Activated CD4-positive, CD25-positive, alpha-beta regulatory T cell treated with anti-CD3 and anti-CD28 coated beads, Interleukin-2, amount 50 U/mL, for 72 hours (primary cell): Measurements from ENCODE around the gene RFX7.
"Not testable (repeated sequence)": the region's sequence is repeated elsewhere in the genome, so short reads cannot be mapped to it uniquely, and the experiment has no call there.

Source experiments
- DNase-seq: peaks from one replicate; pipeline ENCODE4 v3.0.0; 2021

RFX7 gene

GRCh38 chr15:56203312-56203922 is 40.3 kb downstream of the RFX7 start:
- not testable (repeated sequence) for DNase-seq

DNA sequence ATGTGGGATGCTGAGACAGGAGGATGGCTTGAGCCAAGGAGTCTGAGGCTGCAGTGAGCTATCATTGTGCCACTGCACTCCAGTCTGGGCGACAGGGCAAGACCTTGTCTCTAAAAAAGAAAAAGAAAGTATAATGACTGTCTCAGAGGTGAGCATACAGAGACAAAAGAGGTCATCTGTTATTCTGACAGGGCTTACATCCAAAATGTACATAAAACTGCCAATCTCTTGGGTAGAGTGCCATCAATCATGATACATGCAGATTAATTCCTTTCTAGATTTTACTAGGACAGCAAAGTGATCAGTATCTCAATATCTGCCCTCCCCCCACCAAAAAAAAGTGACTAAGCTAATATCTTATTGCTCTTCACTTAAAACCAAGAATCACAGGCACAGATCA is 41.0 kb downstream of the RFX7 start:
- DNase-seq = no peak

GRCh38 chr15:56199038-56199437 is 44.6 kb downstream of the RFX7 start:
- DNase-seq = no peak

DNA sequence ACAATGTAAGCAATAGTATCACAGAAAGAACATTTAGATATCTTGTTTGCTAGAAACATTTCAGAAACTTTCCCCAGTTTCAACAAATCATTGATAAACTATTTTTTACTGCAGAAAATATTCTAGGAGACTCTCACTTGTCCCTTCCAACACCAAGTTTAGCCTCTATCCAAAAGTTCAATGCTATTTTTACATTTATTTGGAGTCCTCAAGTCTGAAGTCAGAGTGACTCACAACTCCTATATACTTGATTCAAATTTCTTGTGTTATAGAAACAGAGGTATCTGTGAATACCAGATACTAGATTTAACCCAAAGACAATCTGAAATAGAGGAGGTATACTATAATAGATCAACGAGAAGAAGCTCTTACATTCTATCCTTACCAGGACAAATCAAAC is 49.6 kb downstream of the RFX7 start:
- DNase-seq = no peak

- no peak for DNase-seq
These were observed 50.8 kb downstream of the RFX7 start for GRCh38 chr15:56192659-56193442.

DNA sequence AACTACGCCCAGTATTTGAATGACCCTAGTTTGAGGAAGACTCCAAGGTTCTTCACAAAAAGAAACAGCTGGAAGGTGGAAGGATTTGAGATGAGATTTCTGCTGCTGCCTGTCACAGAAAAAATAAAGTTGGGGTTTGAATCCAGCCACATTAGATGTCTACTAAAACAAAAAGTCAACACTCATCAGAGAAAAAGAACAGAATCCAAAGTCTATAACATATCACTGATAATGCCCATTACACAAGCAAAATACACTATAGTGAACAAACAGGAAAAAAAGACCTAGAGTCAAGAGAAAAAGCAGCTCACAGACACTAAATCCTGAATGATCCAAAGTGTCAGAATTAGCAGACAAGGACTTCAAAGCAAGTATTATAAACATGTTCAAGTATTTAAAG is 56.0 kb downstream of the RFX7 start:
- DNase-seq = no peak

- DNase-seq = no peak
These were observed 57.7 kb downstream of the RFX7 start for GRCh38 chr15:56185980-56186379.

DNA sequence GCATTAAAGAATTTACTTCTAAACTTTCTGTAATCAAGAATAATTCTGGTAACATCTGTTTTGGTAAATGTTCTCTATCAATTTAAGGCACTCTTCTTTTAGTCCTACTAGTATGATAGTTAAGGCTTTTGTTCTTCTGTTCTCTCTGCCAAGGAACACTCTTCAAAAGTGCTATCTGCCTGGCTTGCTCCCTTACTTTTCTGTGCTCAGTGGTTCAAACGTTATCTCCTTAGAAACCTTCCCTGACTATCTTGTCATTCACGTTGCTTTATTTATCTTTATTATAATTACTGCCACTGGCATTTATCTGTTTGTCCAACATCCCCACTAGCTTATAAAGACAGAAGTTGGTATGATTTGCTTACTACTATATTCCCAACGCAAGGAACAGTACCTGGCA is 59.2 kb downstream of the RFX7 start:
- no peak for DNase-seq

GRCh38 chr15:56180851-56181250 is 62.8 kb downstream of the RFX7 start:
- DNase-seq = no peak

DNA sequence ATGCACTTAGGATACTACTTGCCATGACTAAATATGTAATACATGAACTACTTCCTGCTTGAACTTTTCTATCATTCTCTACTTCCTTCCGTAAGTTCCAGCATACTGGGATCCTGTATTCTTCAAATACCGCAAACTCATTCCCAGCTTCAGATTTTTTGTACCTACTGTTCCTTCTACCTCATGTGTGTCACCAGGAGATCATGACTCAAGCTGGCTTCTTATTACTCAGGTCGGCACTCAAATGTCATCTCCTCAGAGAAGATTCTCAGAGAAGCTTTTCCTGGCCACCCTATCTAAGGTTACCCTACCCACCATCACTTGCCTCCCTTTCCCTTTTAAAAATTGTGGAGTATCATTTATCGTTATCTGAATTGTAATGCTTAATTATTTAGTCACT is 66.7 kb downstream of the RFX7 start:
- no peak for DNase-seq

DNA sequence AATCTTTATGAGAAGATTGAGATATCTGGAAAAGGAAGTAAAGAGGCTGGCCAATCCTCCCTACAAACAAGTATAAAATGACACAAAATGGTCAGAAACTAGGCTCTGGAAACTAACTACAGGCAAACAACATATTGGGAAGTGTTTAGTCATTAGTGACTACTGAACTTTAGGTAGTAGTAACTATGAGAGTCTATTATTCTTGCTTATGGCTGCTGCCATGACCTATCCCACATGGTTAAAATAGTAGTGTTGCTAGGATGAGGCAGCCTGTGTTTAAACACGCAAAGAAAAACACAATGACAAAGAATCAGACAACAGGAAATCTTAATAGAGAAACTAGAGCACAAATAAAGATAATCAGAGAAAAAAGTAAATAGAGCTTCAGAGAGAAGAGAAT is 67.9 kb downstream of the RFX7 start:
- no peak for DNase-seq

GRCh38 chr15:56174649-56175048 is 69.0 kb downstream of the RFX7 start:
- DNase-seq = no peak

DNA sequence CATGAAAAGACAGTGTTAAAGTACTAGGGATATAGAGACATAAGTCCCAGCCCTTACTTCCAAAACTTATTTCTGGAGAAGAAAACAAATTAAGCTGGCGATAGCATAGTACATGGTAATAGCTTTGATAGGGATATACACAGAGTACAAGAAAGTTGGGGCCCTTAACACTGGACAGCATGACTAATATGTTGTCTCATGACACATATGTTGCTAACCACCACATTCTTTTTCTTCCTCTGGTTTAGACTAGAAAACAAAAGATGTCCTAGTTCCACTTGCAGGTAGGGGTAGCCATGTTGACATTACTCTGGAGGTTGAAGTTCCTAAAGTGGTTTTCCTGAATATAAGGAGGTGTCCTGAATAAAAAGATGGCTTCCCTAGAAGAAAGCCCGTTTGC is 75.3 kb downstream of the RFX7 start:
- no peak for DNase-seq

GRCh38 chr15:56165234-56165633 is 78.4 kb downstream of the RFX7 start:
- DNase-seq = no peak

- DNase-seq = no peak
These were observed 82.7 kb downstream of the RFX7 start for GRCh38 chr15:56160966-56161365.

DNA sequence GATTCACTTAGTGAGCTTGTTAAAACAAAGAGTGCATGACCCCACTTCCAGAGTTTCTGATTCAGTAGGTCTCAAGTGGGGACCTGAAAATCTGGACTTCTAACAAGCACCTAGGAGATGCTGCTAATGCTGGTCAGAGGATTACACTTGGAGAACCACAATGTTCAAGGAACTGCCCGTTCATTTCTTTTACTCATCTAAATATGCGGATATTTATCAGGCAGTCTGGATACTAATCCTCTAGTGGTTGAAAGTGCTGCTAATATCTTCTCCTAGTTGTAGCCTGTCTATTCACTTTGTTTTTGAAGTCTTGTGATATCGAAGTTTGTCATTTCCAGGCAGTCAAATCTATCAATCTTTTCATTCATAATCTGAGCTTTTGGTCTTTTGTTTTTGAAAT is 86.8 kb downstream of the RFX7 start:
- DNase-seq = no peak

GRCh38 chr15:56155278-56155677 is 88.4 kb downstream of the RFX7 start:
- DNase-seq = not testable (repeated sequence)

DNA sequence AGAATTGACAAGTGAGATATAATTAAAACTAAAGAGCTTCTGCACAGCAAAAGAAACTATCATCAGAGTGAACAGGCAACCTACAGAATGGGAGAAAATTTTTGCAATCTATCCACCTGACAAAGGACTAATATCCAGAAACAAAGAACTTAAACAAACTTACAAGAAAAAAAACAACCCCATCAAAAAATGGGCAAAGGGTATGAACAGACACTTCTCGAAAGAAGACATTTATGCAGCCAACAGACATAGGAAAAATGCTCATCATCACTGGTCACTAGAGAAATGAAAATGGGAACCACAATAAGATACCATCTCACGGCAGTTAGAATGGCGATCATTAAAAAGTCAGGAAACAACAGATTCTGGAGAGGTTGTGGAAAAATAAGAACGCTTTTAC is 88.9 kb downstream of the RFX7 start:
- not testable (repeated sequence) for DNase-seq

DNA sequence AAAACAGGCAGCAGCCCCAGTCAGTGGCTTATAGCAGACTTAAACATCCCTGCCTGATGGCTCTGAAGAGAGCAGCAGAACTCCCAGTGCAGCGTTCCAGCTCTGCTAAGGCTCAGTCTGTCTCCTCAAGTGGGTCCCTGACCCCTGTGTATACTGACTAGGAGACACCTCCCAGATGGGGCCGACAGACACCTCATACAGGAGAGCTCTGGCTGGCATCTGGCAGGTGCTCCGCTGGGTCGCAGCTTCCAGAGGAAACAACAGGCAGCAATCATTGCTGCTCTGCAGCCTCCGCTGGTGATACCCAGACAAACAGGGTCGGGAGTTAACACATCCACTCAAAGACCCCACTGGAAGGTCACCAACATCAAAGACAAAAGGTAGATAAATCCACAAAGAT is 93.5 kb downstream of the RFX7 start:
- no peak for DNase-seq

- DNase-seq = no peak
These were observed 95.6 kb downstream of the RFX7 start for GRCh38 chr15:56148064-56148463.

DNA sequence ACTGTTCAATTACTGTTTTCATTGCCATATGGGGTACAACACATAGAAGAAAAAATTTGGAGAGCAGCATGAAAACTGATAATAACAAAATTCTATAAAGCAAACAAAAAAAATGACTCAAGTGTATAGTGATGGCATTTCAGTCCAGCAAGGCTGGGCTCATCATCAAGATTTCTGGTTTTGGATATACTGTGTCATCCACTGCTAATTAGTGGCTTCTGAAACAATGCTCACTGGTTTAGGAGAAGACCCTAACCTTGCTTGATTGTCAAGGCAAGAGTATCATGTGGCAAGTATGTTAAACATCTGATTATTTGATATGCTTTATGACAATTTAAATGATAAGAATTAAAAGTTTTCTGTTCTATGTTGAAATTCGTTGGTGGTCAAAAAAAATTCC is 96.9 kb downstream of the RFX7 start:
- no peak for DNase-seq

DNA sequence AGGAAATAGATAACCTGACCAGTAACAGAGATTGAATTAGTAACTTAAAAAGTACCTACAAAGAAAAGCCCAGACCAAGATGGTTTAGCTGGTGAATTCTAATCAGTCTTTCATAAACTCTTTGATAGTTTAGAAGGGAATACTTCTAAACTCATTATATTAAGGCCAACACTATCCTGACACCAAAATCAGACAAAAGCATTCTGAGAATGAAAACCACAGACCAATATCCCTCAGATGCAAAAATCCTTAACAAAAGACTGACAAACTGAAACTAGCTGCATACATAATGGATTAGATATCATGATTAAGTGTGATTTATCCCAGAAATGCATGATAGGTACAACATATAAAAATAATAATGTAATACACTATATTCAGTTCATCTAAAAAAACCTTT is 115.6 kb downstream of the RFX7 start:
- DNase-seq = no peak

- no peak for DNase-seq
These were observed 117.3 kb downstream of the RFX7 start for GRCh38 chr15:56126409-56126808.

GRCh38 chr15:56124391-56124790 is 119.3 kb downstream of the RFX7 start:
- no peak for DNase-seq

GRCh38 chr15:56105855-56106254 is 137.8 kb downstream of the RFX7 start:
- no peak for DNase-seq
